GM19467 (cell line): ENCODE measurements around the gene NT5C3A.

ENCODE experiments used
- ATAC-seq: cut with Tn5 transposase; IDR thresholded peaks from one replicate; pipeline ENCODE4 v1.9.1; 2021; ENCODE audit warnings: mild to moderate bottlenecking, moderate library complexity; ENCODE audit not compliant: unreplicated experiment

The NT5C3A gene

DNA sequence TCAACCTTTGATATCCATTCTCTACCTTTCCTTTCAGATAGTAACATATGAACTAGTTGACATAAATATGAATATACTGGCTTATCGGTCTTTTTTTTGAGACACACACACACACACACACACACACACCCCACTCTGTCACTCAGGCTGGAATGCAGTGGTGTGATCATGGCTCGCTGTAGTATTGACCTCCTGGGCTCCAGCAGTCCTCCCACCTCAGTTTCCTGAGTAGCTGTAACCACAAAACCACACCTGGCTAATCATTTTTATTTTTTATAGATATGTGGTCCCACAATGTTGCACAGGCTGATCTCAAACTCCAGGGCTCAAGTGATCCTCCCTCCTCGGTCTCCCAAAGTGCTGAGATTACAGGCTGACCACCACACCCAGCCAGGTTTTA, 14.2 kb upstream of the NT5C3A start:
- peak; percentile 83 for ATAC-seq

DNA sequence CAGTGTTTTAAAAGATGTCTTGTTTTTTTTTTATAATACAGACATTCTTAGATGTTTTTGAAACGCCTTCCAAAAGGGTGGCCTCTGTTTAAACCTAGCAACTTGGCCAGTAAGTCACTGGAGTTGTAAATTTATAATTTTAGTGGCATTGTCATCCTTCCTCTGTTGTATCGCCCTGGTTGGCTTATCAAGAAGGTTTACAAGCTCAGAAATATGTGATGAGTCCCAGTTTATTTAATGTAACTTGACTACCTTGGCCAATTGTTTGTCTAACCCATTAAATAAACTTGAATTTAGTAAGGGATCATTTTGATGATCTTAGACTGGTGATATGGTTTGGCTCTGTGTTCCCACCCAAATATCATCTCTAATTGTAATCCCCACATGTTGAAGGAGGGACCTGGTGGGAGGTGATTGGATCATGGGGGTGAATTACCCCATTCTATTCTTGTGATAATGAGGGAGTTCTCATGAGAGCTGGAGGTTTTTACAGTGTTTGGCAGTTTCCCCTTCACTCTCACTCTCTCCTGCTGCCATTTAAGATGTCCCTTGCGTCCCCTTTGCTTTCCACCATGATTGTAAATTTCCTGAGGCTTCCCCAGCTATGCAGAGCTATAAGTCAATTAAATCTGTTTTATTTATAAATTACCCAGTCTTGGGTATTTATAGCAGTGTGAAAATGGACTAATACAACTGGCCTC, 13.4 kb upstream of the NT5C3A start:
- no peak for ATAC-seq

DNA sequence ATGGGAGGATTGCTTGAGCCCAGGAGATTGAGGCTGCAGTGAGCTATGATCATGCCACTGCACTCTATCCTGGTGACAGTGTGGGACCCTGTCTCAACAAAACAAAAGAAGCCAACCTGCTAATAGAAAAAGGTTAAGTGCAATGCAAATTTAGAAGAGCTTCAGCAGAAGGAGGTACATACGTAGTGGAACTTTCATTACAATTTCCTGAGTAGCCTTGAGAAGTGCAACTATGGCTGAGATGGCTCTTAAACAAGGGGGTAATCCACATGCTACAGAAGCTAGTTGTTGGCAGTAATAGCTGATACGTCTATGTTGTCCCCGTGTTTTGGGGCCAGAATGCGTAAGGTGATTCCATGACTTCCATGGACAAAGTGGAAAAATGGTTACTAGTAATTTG, 10.7 kb upstream of the NT5C3A start:
- no peak for ATAC-seq

DNA sequence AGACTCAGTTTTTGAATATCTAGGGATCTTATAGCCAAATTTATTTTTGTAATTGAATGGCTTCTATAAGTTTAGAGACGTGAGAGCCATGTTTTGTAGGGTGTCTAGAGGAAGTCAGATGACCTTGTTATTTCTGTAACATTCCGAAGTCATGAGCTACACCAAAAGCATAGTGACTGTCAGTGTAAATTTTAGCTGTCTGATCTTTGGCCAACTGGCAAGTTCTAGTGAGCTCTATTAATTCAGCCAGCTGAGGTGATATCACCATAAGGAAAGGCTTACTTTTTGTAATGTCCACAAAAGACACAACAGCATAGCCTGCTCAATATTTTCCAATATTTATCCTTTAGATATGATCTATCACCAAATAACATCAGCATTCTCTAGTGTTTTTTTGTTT, 9.9 kb upstream of the NT5C3A start:
- no peak for ATAC-seq

DNA sequence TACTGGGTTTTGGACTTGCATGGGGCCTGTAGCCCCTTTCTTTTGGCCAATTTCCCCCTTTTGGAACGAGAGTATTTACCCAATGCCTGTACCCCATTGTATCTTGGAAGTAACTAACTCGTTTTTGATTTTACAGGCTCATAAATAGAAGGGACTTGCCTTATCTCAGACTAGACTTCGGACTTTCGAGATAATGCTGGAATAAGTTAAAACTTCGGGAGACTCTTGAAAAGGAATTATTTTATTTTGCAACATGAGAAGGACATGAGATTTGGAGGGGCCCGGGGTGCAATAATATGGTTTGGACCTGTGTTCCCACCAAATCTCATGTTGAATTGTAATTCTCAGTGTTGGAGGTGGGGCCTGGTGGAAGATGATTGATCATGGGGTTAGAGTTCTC, 8.3 kb upstream of the NT5C3A start:
- ATAC-seq = no peak

DNA sequence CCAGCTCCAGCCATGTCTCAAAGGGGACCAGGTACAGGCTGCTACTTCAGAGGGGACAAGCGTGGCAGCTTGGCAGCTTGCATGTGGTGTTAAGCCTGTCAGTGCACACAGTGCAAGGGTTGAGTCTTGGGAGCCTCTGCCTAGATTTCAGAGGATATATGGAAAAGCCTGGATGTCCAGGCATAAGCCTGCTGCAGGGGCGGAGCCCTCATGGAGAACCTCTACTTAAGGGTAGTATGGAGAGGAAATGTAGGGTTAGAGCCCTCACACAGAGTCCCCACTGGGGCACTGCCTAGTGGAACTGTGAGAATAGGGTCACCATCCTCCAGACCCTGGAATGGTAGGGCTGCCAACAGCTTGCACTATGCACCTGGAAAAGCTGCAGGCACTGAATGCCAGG, 7.7 kb upstream of the NT5C3A start:
- no peak for ATAC-seq

DNA sequence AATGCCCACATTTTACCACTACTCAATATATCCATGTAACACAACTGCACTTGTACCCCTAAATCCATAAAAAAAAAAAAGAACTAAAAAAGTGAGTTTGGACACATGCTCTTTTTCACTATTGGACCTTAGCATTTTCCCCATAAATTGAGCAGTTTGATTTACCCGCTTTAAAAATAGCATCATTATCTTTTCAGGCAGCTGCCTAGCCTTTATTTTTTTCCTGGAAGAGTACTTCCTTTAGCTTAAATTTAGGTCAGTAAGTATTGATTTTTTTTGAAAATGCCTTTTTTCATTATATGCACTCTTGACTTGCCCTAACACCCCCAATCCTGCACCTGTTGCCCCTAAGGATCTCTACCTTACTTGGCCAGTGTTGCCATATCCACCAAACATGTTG, 5.3 kb upstream of the NT5C3A start:
- no peak for ATAC-seq

DNA sequence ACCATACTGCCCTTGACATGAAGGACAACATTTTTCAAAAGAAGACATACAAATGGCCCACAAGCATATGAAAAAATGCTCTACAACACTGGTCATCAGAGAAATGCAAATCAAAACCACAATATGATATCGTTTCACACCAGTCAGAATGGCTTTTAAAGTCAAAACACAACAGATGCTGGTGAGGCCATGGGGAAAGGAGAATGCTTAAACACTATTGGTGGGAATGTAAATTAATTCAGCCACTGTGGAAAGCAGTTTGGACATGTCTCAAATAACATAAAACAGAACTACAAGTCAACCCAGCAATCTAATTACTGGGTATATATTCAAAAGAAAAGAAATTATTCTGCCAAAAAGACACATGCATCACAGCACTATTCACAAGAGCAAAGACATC, 4.2 kb upstream of the NT5C3A start:
- ATAC-seq = no peak

DNA sequence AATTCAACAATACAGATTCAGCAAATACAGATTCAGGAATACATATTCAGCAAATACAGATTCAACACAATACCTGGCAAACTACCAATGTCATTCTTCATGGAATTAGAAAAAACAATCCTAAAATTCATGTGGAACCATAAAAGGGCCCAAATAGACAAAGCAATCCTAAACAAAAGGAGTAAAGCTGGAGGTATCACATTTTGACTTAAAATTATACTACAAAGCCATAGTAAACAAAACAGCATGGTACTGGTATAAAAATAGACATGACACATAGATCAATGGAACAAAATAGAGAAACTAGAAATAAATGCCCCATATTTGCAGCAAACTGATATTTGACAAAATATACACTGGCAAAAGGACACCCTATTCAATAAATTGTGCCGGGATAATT, 3.4 kb upstream of the NT5C3A start:
- ATAC-seq = no peak

DNA sequence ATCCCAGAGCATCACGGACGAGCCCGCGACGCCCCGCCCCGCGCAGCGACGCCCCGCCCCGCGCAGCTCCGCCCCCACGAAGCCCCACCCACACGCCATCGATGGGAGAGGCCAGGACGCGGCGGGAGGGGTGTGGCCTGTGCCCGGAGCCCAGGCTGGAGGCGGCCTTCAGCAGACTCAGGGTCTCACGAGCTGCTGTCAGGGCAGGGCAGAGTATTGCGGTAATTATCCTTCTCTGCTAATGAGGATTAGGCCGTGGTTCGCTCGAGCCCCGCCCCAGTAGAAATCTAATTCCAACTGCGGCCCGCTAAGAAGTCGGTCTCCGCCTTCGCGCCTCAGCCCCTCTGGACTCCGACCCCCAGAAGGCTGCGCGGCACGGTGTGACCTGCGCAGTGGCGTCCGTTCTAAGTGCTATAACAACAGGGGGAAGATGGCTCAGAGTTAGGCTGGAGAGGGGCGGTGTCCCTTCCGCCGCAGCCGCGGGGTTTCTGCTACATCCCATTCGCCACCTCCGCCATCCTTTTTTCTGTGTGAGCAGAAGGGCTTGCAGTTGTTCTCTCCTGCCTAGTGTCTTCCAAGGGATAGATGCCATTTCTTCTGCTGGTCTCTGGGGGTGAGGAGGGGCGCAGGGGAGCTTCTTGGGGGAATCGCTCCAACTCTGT, 337 bp upstream of the NT5C3A start:
- peak; percentile 96 for ATAC-seq

DNA sequence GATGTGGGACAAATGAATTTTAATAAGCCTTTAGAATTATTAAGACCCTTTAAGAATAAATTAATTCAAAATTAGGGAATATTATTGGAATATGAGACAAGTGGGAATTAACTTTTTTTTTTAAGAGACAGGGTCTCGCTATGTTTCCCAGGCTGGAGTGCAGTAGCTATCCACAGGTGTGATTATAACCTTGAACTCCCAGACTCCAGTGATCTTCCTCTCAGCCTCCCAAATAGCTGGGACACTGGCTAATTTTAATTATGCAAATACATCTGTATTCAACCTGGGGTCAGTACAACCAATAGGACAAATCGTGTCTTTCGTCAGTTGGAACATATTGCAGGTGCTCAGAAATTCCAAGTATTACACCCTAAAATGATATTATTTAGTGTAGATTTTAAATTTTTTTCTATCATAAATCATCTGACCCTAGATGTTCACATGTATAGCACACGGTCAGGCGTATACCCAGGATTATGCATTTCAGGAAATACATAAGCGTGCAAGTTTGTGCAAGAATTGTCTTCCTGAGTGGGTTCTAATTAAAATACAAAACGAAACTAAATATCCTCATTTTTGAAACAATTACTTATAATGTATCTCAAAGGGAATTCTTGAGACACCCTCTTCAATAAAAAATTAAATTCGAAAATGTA, 1.2 kb downstream of the NT5C3A start:
- ATAC-seq = no peak

DNA sequence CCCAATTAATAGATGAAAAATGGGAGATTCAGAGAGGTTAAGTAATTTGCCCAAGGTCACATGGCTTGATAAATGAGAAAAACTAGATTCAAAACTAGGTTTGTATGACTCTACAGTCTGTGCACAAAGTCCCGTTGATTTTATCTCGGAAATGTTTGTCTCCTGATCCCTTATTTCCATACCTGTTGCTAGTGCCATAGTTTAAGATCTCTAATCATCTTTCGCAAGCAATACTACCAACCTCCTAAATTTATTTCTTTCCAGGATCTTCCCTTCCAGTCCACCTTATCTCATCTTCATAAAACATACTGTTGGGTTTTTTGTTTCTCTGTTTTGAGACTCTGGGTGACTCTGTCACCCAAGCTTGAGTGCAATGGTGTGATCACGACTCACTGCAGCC, 2.9 kb downstream of the NT5C3A start:
- no peak for ATAC-seq

DNA sequence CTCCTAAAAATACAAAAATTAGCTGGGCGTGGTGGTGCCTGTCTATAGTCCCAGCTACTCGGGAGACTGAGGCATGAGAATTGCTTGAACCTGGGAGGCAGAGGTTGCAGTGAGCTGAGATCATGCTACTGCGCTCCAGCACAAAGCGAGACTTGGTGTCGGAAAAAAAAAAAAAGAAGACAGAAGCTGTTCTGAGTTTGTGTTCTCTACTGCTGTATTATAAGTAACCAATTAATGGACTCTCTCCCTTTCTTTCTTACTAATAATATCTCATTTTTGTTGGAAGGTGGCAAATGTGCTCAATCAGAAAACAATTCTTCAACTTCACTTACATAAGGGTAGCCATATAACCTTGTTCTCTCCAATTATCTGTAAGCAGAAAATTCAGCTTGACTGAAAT, 7.4 kb downstream of the NT5C3A start:
- ATAC-seq = no peak

DNA sequence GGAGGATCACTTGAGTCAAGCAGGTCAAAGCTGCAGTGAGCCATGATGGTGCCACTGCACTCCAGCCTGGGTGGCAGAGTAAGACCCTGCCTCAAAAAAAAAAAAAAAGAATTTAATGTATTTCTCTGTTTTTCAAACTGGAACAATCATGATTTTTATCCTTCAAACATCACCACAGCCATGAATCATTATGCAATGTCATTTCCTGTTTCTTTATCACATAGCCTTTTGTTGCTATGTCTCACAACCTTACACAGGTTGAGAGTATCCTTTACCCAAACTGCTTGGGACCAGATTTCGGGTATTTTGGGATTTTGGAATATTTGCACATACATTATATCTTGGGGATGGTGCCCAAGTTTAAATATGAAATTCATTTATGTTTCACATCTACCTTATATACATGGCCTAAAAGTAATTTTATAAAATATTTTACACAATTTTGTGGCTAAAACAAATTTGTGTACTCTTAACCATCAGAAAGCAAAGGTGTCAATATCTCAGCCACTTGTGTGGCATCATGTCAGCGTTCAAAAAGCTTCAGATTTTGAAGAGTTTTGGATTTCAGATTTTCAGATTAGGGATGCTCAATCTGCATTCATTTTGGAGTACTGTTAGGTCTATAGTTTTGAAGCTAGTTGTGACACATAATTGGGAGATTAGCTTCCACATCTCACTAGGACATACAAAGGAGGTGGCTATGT, 8.2 kb downstream of the NT5C3A start:
- no peak for ATAC-seq

DNA sequence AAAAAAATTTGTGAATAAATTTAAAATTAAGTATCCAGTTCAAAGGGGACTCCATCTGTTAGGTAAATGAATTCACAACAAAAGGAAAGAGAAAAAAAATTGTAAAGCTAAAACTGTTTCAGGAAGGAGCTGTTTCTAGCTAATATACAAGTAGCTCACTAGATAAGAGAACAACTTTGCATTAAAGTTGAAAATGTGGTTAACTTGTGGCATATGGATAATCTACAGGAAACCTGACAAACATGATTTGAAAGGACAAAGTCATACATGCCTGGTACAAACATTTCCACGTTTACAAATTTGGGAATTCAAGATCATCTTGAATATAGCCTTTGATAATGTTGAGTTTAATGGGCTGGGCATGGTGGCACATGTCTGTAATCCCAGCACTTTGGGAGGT, 8.9 kb downstream of the NT5C3A start:
- ATAC-seq = no peak

DNA sequence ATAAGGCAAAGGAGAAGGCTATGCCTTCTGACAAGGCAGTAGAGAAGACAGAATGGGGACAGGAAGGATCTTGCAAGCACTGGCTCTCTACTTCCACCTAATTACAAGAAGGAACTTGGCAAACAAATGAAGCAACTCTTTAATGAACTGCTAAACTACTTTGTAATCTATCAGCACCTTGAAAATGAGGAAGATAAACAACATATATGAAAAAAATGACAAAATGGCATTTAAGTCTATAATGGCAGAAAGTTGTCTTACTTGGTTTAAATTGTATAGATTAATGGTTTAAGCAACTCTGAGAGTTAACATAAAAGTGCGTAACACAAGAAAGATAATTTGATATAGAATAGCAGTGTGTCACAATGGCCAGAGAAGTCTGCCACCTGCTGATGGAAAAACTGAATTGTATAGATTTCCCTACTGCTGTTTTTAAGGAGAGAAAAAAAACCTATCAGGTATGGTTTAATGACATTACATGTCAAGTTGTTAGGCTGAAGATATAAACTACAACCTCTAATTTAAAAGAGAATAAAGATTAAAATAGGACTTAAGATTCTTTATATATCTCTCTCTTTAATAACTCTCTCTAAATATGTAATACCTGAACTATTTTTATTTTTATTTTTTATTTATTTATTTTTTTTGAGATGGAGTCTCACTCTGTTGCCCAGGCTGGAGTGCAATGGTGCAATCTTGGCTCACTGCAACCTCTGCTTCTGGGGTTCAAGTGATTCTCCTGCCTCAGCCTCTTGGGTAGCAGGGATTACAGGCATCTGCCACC, 11.8 kb downstream of the NT5C3A start:
- ATAC-seq = peak; percentile 51

DNA sequence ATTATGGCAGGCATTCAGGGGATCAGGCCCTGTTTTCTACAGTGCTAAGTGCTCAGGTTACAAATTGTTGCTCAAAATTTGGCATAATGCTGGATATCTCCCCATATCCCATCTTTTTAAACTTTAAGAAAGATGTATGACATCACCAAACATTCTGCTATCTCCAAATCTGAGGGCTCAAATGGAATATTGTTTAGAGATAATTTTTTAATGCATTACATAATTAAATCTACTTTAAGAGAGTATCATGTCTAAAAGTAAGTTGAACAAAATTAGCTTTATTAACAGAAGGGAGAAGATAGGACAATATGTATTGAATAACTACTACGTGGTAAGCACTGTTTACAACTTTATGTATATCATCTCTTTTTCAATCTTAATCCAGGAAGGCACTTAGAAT, 13.9 kb downstream of the NT5C3A start:
- no peak for ATAC-seq

DNA sequence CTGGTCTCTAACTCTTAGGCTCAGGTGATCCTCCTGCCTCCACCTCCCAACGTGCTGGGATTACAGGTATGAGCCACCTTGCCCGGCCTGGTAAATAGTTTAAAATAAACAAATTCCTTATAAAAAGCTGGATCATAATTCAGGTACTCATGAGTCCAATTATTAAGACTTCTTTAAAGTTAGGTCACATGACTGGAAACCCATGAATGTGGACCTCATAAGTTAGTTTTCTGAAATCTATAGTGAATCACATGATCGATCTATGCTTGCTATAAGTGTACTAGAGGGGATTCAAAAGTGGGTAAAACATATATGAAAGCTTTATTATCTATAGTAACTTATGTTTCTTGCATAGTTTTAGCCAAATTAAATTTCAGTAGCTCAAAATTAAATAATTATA, 14.3 kb downstream of the NT5C3A start:
- ATAC-seq = no peak

DNA sequence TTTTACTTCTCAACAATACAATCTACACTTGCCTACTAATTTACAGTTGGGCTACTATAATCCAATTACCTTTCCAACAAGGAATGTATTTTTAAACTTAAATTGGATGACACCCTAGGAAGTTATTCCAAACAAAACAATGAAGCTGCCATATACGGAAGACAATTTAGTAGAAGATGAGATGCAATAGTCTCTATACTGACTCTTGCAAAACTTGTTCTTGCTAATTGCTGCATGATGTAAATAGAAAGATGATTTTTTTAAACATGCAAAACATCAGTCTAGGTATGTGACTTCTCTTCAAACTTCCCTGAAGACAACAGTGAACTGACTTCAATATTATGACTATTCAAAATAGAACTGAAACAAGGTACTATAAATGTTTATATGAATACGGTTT, 17.6 kb downstream of the NT5C3A start:
- no peak for ATAC-seq

DNA sequence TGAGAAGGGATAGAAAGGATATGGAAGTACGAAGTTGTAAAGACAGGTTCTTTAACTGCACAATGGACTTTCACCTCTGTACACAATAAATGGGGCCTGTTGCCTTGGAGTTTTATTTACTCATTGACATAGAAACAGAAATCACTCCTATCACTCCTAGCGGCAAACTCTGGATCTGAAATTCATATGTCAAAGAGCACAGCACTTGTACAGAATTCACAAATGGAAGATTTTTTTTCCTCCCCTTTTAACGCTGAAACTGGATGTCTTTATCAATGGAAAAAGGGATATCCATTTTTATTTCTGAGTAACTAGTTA, 18.2 kb downstream of the NT5C3A start:
- ATAC-seq = no peak
